ENCODE measurements around the gene SMIM22.
A peak's percentile ranks its signal among the peaks of the same experiment; 100 is the strongest.

SMIM22 gene

DNA sequence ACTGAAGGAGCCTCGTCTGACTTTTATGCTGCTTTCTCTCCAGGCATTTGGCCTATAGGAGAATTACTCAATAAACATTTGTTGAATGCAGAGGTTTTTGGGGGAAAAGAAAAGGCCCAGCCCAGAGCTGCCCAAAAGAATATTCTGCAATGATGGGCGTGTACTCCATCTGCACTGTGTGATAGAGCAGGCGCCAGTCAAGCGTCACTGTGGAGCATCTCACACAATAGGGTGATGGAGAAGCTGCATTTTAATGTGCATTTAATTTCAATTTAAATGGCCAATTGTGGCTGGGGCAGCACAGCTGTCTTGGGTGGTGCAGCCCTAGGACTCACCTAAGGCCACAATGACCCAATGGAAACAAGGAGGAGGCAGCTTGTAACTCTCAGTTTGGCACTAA, 31.4 kb downstream of the SMIM22 start:
- peak; percentile 88 for DNase-seq

- DNase-seq, result no peak
Measured at GRCh38 chr16:4826980-4827379, 31.8 kb downstream of the SMIM22 start.

GRCh38 chr16:4828567-4829321, 33.6 kb downstream of the SMIM22 start:
- DNase-seq, result no peak

- no peak for DNase-seq
Measured at GRCh38 chr16:4830408-4830807, 35.2 kb downstream of the SMIM22 start.

GRCh38 chr16:4831616-4832015, 36.4 kb downstream of the SMIM22 start:
- no peak for DNase-seq

GRCh38 chr16:4832698-4833343, 37.7 kb downstream of the SMIM22 start:
- DNase-seq, result no peak

- no peak for DNase-seq
Measured at GRCh38 chr16:4833584-4833983, 38.4 kb downstream of the SMIM22 start.

GRCh38 chr16:4836727-4837126, 41.6 kb downstream of the SMIM22 start:
- no peak for DNase-seq

DNA sequence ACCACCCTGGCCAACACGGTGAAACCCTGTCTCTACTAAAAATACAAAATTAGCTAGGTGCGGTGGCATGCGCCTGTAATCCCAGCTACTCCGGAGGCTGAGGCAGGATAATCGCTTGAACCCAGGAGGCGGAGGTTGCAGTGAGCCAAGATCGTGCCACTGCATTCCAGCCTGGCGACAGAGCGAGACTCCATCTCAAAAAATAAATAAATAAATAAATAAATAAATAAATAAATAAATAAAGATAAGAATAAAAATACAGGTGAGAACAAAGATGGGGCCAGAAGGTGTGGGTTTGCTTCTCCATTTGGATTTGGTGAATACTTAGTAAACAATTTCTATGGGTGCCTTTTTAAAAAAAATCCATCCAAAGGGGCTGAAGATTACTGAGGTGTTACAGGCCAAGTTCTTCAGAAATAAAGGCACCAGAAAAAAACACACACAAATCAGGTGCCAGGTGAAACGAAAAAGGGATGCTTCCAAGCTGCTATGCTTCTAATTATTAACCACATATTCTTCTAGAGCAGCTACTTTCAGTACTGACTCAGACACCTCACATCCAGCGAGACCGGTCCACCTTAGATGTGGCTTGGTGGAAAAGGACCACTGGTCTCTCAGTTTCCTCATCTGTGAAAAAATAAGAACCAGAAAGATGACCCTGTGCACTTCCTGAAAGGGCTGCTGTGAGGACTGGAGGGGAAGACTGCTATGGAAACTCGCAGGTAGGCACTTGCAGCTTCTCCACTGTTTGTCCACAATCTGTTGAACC, 42.7 kb downstream of the SMIM22 start:
- no peak for DNase-seq

DNA sequence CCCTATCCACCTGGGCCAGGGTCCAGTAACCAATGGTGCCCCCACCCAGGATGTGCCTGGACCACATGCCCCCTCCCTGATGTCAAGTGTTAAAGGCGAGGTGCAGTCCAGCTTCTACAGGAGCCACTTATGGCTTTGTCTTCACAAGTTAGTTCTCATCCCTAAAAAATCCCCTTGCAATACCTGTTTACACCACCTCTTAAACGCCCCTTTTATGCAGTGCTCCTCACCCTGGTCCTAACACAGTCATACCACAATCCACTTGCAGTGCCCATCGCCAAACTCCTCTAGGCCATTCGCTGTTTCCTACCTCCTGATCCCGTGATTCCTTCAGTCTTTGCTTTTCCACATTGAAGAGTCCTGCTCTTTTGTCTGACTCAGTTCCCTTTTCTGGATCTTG, 44.8 kb downstream of the SMIM22 start:
- no peak for DNase-seq

DNA sequence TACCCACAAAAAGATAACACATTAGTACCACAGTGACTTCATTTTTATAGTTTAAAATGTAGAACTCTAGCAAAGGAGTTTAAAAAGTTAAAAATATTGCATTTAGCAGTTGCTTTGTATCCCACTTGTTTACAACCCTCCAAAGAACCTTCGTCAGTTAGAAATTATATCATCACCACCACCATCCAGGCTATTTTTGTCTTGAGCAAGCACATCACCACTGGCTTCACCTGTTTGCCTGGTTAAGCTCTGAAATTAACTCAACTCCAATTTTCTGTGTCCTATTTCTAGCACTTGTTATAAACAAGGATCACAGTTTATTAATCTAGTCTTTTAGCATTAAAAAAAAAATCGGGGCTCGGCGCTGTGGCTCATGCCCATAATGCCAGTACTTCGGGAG, 45.8 kb downstream of the SMIM22 start:
- no peak for DNase-seq

Data from hematopoietic multipotent progenitor cell treated with erythropoietin and hydrocortisone succinate and interleukin-3 and kit ligand, for 8 days (in vitro differentiated cells).